IMR-90 (cell line): ENCODE results near the gene BAIAP2L1. TPM values are rescaled to one million over a fixed set of nuclear protein-coding genes. Genes with fewer than 3 reads are reported as not detected.

Source experiments
- ATAC-seq: fragments of 200-7000 bp; cut with Tn5 transposase; 2 replicates; pipeline ENCODE4 v1.9.1; 2020; ENCODE audit warnings: low read depth, mild to moderate bottlenecking, moderate library complexity
- BruUV-seq: library from RNA; stranded (reverse); fragments of 400-500 nt; replicated peaks from 2 replicates; lab custom pipeline; 2021; lab: Mats Ljungman, UMichigan
- CTCF ChIA-PET: fragments of 300-600 bp; formaldehyde crosslinking; extraction: SDS; loops from one replicate; lab custom pipeline; 2021; ENCODE audit warnings: antibody characterized with exemption; lab: Yijun Ruan, JAX
- POLR2A ChIA-PET: fragments of 300-600 bp; sonication (Branson Sonifier 250); formaldehyde crosslinking; loops from one replicate; lab custom pipeline; 2022; ENCODE audit warnings: antibody characterized with exemption; ENCODE audit not compliant: unreplicated experiment; lab: Charles Lee
- DNase-seq: peaks from one replicate; pipeline ENCODE4 v3.0.0; 2013
- H2AFZ ChIP-seq: replicated peaks from 2 replicates; pipeline ENCODE3; 2013; ENCODE audit warnings: low read length, mild to moderate bottlenecking; ENCODE audit not compliant: poor library complexity
- H2AK5ac ChIP-seq: 2 replicates; pipeline ENCODE4 v1.6.1; 2013; ENCODE audit warnings: low read depth, low read length, inconsistent platforms
- H2AK9ac ChIP-seq: replicated peaks from 2 replicates; pipeline ENCODE3; 2013; ENCODE audit warnings: mild to moderate bottlenecking, low read depth, low read length, moderate library complexity; ENCODE audit not compliant: poor library complexity
- H2BK120ac ChIP-seq: 2 replicates; pipeline ENCODE4 v1.6.1; 2013; ENCODE audit warnings: low read depth, low read length, inconsistent platforms
- H2BK15ac ChIP-seq: 3 replicates; pipeline ENCODE4 v1.6.1; 2013; ENCODE audit warnings: low read depth, low read length, inconsistent platforms
- H2BK20ac ChIP-seq: 2 replicates; pipeline ENCODE4 v1.6.1; 2013; ENCODE audit warnings: low read depth, mild to moderate bottlenecking, inconsistent platforms, low read length, moderate library complexity
- H2BK5ac ChIP-seq: 2 replicates; pipeline ENCODE4 v1.6.1; 2013; ENCODE audit warnings: mild to moderate bottlenecking, low read depth, low read length, inconsistent platforms; ENCODE audit not compliant: poor library complexity, severe bottlenecking
- H3K14ac ChIP-seq: replicated peaks from 2 replicates; pipeline ENCODE4 v1.6.1; 2013; ENCODE audit warnings: low read depth, low read length, inconsistent platforms
- H3K18ac ChIP-seq: 2 replicates; pipeline ENCODE4 v1.6.1; 2013; ENCODE audit warnings: low read depth, low read length, control low read depth
- H3K23ac ChIP-seq: 2 replicates; pipeline ENCODE4 v1.6.1; 2013; ENCODE audit warnings: low read depth, low read length, inconsistent platforms
- H3K27ac ChIP-seq: 2 replicates; pipeline ENCODE4 v1.5.1; 2013; ENCODE audit warnings: mild to moderate bottlenecking, control low read depth, low read length; ENCODE audit not compliant: insufficient read depth
- H3K27me3 ChIP-seq: 2 replicates; pipeline ENCODE4 v1.6.1; 2013; ENCODE audit warnings: low read length; ENCODE audit not compliant: control insufficient read depth, insufficient read depth
- H3K36me3 ChIP-seq: 2 replicates; pipeline ENCODE4 v1.6.1; 2013; ENCODE audit warnings: low read length, mixed read lengths; ENCODE audit not compliant: control insufficient read depth, insufficient read depth
- H3K4ac ChIP-seq: 2 replicates; pipeline ENCODE4 v1.6.1; 2013; ENCODE audit warnings: low read depth, low read length, inconsistent platforms
- H3K4me1 ChIP-seq: 2 replicates; pipeline ENCODE4 v1.6.1; 2013; ENCODE audit warnings: low read length, mixed read lengths; ENCODE audit not compliant: control insufficient read depth, insufficient read depth
- H3K4me2 ChIP-seq: 2 replicates; pipeline ENCODE4 v1.6.1; 2013; ENCODE audit warnings: low read depth, mild to moderate bottlenecking, control low read depth, low read length, moderate library complexity
- H3K4me3 ChIP-seq: 2 replicates; pipeline ENCODE4 v1.5.1; 2013; ENCODE audit warnings: low read depth, mild to moderate bottlenecking, control low read depth, low read length, moderate library complexity; ENCODE audit not compliant: insufficient read depth
- H3K56ac ChIP-seq: 2 replicates; pipeline ENCODE4 v1.6.1; 2013; ENCODE audit warnings: low read length, inconsistent platforms; ENCODE audit not compliant: insufficient read depth; ENCODE audit errors: extremely low read depth
- H3K79me1 ChIP-seq, 2 experiments: 2 replicates each; pipeline ENCODE4 v1.6.1; 2013; ENCODE audit warnings: low read length in 2 of 2, inconsistent platforms in 1 of 2, low read depth in 1 of 2
- H3K9ac ChIP-seq: 2 replicates; pipeline ENCODE4 v1.6.1; 2013; ENCODE audit warnings: low read depth, low read length, control low read depth
- H3K9me1 ChIP-seq: 2 replicates; pipeline ENCODE4 v1.6.1; 2013; ENCODE audit warnings: low read length, inconsistent platforms; ENCODE audit not compliant: insufficient read depth
- H3K9me3 ChIP-seq: 2 replicates; pipeline ENCODE4 v1.6.1; 2013; ENCODE audit warnings: low read length; ENCODE audit not compliant: control insufficient read depth, insufficient read depth
- H4K20me1 ChIP-seq: 2 replicates; pipeline ENCODE4 v1.6.1; 2013; ENCODE audit warnings: low read length, inconsistent platforms; ENCODE audit not compliant: insufficient read depth
- H4K5ac ChIP-seq: 2 replicates; pipeline ENCODE4 v1.6.1; 2013; ENCODE audit warnings: mild to moderate bottlenecking, low read depth, low read length, control low read depth
- H4K8ac ChIP-seq, 2 experiments: 2 replicates each; pipeline ENCODE4 v1.6.1; 2013; ENCODE audit warnings: low read depth in 2 of 2, low read length in 2 of 2, control low read depth in 1 of 2, inconsistent platforms in 1 of 2
- H4K91ac ChIP-seq: 2 replicates; pipeline ENCODE4 v1.6.1; 2013; ENCODE audit warnings: low read depth, low read length, inconsistent platforms; ENCODE audit not compliant: insufficient read depth
- BHLHE40 ChIP-seq: fragments of 150-350 bp; IDR thresholded peaks from 2 replicates; pipeline ENCODE4 v1.6.1; 2016; ENCODE audit warnings: mild to moderate bottlenecking, low read depth, low read length
- CEBPB ChIP-seq: IDR thresholded peaks from 2 replicates; pipeline ENCODE4 v1.6.1; 2012; ENCODE audit warnings: low read depth, low read length, improper control_type of control experiment
- CTCF ChIP-seq: conservative IDR thresholded peaks from 2 replicates; pipeline ENCODE4 v1.5.1; 2012; ENCODE audit warnings: mild to moderate bottlenecking, low read depth, low read length, improper control_type of control experiment
- MAZ ChIP-seq: IDR thresholded peaks from 2 replicates; pipeline ENCODE4 v1.6.1; 2012; ENCODE audit warnings: low read depth, mild to moderate bottlenecking, low read length, improper control_type of control experiment, moderate library complexity, borderline replicate concordance
- MXI1 ChIP-seq: IDR thresholded peaks from 2 replicates; pipeline ENCODE4 v1.6.1; 2012; ENCODE audit warnings: low read depth, mild to moderate bottlenecking, low read length, moderate library complexity, borderline replicate concordance
- POLR2A ChIP-seq: IDR thresholded peaks from 2 replicates; pipeline ENCODE4 v1.6.1; 2012; ENCODE audit warnings: mild to moderate bottlenecking, low read depth, low read length
- RCOR1 ChIP-seq: IDR thresholded peaks from 2 replicates; pipeline ENCODE4 v1.6.1; 2012; ENCODE audit warnings: mild to moderate bottlenecking, low read length, improper control_type of control experiment; ENCODE audit not compliant: insufficient replicate concordance
- RFX5 ChIP-seq: IDR thresholded peaks from 2 replicates; pipeline ENCODE4 v1.8.0; 2012; ENCODE audit warnings: low read depth, mild to moderate bottlenecking, low read length, moderate library complexity
- SMC3 ChIP-seq: fragments of 150-350 bp; IDR thresholded peaks from 2 replicates; pipeline ENCODE4 v1.6.1; 2016; ENCODE audit warnings: low read depth, mild to moderate bottlenecking, antibody characterized with exemption, low read length, moderate library complexity
- WGBS, 2 experiments: methylation state at CpG; one replicate each; pipeline versions ENCODE4 v1.1.5 to v1.1.7; 2013; ENCODE audit warnings: missing lambda C conversion rate in 2 of 2; ENCODE audit not compliant: insufficient read length in 1 of 2; ENCODE audit errors: extremely low coverage in 2 of 2; 5-methylcytosine and 5-hydroxymethylcytosine counted together
- dilution Hi-C: fragments of 300-500 bp; cut with HindIII; formaldehyde crosslinking; loops from one replicate; pipeline ENCODE4 v1.14.3; 2018; ENCODE audit warnings: low sequenced_read_pairs; ENCODE audit not compliant: unreplicated experiment
- in situ Hi-C: fragments of 300-500 bp; cut with MboI; formaldehyde crosslinking; loops from 3 replicates; pipeline ENCODE4 v1.14.3; 2019; ENCODE audit warnings: low sequenced_read_pairs, inconsistent platforms, mixed read lengths
- intact Hi-C: fragments of 100-400 bp; cut with micrococcal nuclease; formaldehyde crosslinking; loops from 2 replicates; pipeline ENCODE4 v1.10.0; 2022
- polyA plus RNA-seq, 3 experiments: library from polyadenylated mRNA; depleted of rRNA; stranded (reverse); fragments of >200 nt; gene quantifications; 2 replicates each; pipeline ENCODE4 v1.2.3, GENCODE V29; 2012; ENCODE audit warnings: low replicate concordance in 1 of 3
- total RNA-seq: library from RNA; depleted of rRNA; stranded (reverse); fragments of >200 nt; gene quantifications from 2 replicates; pipeline ENCODE4 v1.2.3, GENCODE V29; 2012
- TF ChIP-seq, protein P1 (sequence below): fragments of 150-350 bp; IDR thresholded peaks from 2 replicates; pipeline ENCODE4 v1.6.1; 2016; ENCODE audit warnings: low read depth, mild to moderate bottlenecking, low read length, moderate library complexity, borderline replicate concordance

The BAIAP2L1 gene
- total and polyA plus RNA-seq, 2 of the 4 experiments (the other 2 are of a cell fraction): 2.2 to 6.0 TPM

GRCh38 chr7:98249106-98249505 lies 151.8 kb downstream of the BAIAP2L1 start:
- dilution Hi-C loops: no loop called here
- CTCF ChIA-PET: no interaction called here

More at GRCh38 chr7:98249106-98249505, 151.8 kb downstream of the BAIAP2L1 start:
- BruUV-seq: no TSS peak
- Histone ChIP-seq H2BK5ac (no peak overlapping the region), H3K4ac (no peak overlapping the region), H2AK9ac (peak overlapping the region; percentile 37), H3K14ac (no peak overlapping the region), H4K5ac (no peak overlapping the region), H3K4me1 (peaks cover 8% of the 10 kb centered on the region), H3K9me1 (peaks cover 2% of the 10 kb centered on the region; the same call in 1 of the 2 replicates), H3K18ac (no peak overlapping the region), H3K56ac (no peak overlapping the region), H3K9ac (no peak overlapping the region), H2AFZ (no peak overlapping the region), H4K91ac (no peak overlapping the region), H2AK5ac (no peak overlapping the region), H2BK20ac (no peak overlapping the region), H4K20me1 (no peaks in the 10 kb centered on the region), H3K4me2 (no peak overlapping the region), H4K8ac (no peak overlapping the region), H2BK15ac (no peak overlapping the region), H3K36me3 (peaks cover 8% of the 10 kb centered on the region; the same call in 1 of the 2 replicates), H3K79me1 (peaks cover 26 to 39% of the 10 kb centered on the region in 2 experiments), H3K4me3 (no peak overlapping the region), H3K23ac (no peak overlapping the region), H3K27ac (no peak overlapping the region), H3K27me3 (no peaks in the 10 kb centered on the region), H3K9me3 (no peaks in the 10 kb centered on the region), H2BK120ac (no peak overlapping the region)
- in situ Hi-C loops: no loop called here
- ATAC-seq (no peak), DNase-seq (no peak)
- TF ChIP-seq POLR2A (no peak), CEBPB (no peak), RCOR1 (no peak), RFX5 (no peak), BHLHE40 (no peak), MAZ (no peak), CTCF (no peak), SMC3 (no peak), MXI1 (no peak)
- TF ChIP-seq, protein P1, sequence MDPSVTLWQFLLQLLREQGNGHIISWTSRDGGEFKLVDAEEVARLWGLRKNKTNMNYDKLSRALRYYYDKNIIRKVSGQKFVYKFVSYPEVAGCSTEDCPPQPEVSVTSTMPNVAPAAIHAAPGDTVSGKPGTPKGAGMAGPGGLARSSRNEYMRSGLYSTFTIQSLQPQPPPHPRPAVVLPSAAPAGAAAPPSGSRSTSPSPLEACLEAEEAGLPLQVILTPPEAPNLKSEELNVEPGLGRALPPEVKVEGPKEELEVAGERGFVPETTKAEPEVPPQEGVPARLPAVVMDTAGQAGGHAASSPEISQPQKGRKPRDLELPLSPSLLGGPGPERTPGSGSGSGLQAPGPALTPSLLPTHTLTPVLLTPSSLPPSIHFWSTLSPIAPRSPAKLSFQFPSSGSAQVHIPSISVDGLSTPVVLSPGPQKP: no peak
- intact Hi-C loops: no loop called here
- POLR2A ChIA-PET: no interaction called here
- WGBS, 2 experiments: 80% methylated on average over 2 of the region's 6 CpGs; no CpG with 5 or more reads in 1 of the 2 experiments
